Neural progenitor cell (in vitro differentiated cells): ENCODE measurements around the gene RAB18.

ENCODE experiments used
- EZH2 ChIP-seq: fragments of 200-600 bp; sonication (generic); IDR thresholded peaks from 2 replicates; pipeline ENCODE4 v1.6.1; 2017; ENCODE audit warnings: antibody characterized with exemption, mild to moderate bottlenecking, moderate library complexity
- TF ChIP-seq, protein P1 (sequence below): fragments of 200-600 bp; sonication (generic); IDR thresholded peaks from 2 replicates; pipeline ENCODE4 v1.5.1; 2017; ENCODE audit warnings: antibody characterized with exemption, mild to moderate bottlenecking

DNA sequence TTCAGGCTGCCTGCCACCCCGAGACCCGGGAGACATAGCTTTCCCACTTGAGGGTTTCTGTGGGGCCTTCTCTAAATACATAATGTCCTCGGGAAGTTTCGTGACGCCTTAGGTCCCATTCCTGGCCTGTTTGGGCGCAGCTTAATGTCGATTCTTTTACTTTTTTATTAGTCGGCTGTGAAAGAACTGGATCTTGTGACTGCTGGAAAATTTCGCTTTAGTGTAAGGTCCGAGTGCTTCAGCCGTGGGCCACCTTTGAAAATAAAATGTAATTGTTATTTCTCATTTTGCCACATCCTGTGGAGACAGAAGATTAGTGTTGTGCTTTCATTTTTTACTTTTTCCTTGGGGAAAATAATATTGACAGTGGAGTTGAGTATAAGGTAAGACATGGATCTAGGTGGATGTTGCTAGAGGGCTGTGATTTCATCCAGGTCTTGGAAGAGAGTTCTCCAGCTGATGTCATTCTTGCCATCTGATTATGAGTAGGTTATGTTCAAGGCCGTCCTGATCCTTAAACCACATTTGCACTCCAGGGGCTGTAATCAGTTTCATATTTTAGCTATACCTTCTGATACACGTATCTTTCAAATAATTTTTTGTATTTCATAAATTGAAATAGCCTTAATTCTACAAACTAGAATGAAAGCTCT lies 830 bp downstream of the RAB18 start:
- TF ChIP-seq, protein P1, sequence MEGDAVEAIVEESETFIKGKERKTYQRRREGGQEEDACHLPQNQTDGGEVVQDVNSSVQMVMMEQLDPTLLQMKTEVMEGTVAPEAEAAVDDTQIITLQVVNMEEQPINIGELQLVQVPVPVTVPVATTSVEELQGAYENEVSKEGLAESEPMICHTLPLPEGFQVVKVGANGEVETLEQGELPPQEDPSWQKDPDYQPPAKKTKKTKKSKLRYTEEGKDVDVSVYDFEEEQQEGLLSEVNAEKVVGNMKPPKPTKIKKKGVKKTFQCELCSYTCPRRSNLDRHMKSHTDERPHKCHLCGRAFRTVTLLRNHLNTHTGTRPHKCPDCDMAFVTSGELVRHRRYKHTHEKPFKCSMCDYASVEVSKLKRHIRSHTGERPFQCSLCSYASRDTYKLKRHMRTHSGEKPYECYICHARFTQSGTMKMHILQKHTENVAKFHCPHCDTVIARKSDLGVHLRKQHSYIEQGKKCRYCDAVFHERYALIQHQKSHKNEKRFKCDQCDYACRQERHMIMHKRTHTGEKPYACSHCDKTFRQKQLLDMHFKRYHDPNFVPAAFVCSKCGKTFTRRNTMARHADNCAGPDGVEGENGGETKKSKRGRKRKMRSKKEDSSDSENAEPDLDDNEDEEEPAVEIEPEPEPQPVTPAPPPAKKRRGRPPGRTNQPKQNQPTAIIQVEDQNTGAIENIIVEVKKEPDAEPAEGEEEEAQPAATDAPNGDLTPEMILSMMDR, result no peak
- TF ChIP-seq EZH2, result no peak
